OCI-LY3 (cell line): ENCODE data around the gene SLC2A13.

Experiments used
- H2AFZ ChIP-seq: fragments of 200-600, 300-600 bp; shearing (Covaris generic); 2 replicates; pipeline ENCODE4 v1.6.0; 2014; ENCODE audit warnings: antibody characterized with exemption, low read depth, low read length
- H3K27ac ChIP-seq: fragments of 200-600, 300-600 bp; sonication (generic); 2 replicates; pipeline ENCODE4 v1.5.1; 2014; ENCODE audit warnings: mild to moderate bottlenecking, low read length, moderate library complexity, mixed read lengths
- H3K27me3 ChIP-seq: fragments of 200-600, 300-600 bp; sonication (generic); 2 replicates; pipeline ENCODE4 v1.6.1; 2014; ENCODE audit warnings: low read depth, low read length, mixed read lengths
- H3K36me3 ChIP-seq: fragments of 200-600, 300-600 bp; sonication (generic); replicated peaks from 2 replicates; pipeline ENCODE3; 2014; ENCODE audit warnings: low read depth, low read length, mixed read lengths
- H3K4me1 ChIP-seq: fragments of 300-600, 200-600 bp; sonication (generic); 2 replicates; pipeline ENCODE4 v1.6.1; 2014; ENCODE audit warnings: low read length, mixed read lengths
- H3K4me2 ChIP-seq: fragments of 200-600, 300-600 bp; sonication (generic); 2 replicates; pipeline ENCODE4 v1.6.1; 2014; ENCODE audit warnings: low read length, mixed read lengths
- H3K4me3 ChIP-seq: fragments of 300-600, 200-600 bp; sonication (generic); 2 replicates; pipeline ENCODE4 v1.5.1; 2014; ENCODE audit warnings: antibody characterized with exemption, mild to moderate bottlenecking, low read length, moderate library complexity
- H3K79me2 ChIP-seq: fragments of 300-600, 200-600 bp; shearing (Covaris generic); 2 replicates; pipeline ENCODE4 v1.6.1; 2014; ENCODE audit warnings: mild to moderate bottlenecking, low read length, mixed read lengths
- H3K9ac ChIP-seq: fragments of 300-600, 200-600 bp; shearing (Covaris generic); 2 replicates; pipeline ENCODE4 v1.6.0; 2014; ENCODE audit warnings: mild to moderate bottlenecking, low read length, moderate library complexity
- H3K9me3 ChIP-seq: fragments of 200-600, 300-600 bp; shearing (Covaris generic); 2 replicates; pipeline ENCODE4 v1.6.1; 2014; ENCODE audit warnings: low read length, mixed read lengths; ENCODE audit not compliant: insufficient read depth
- H4K20me1 ChIP-seq: fragments of 200-600, 300-600 bp; sonication (generic); 2 replicates; pipeline ENCODE4 v1.6.1; 2016; ENCODE audit warnings: low read length, mixed read lengths; ENCODE audit not compliant: insufficient read depth
- EZH2phosphoT487 ChIP-seq: fragments of 200-600 bp; shearing (Covaris generic); IDR thresholded peaks from 2 replicates; pipeline ENCODE4 v1.6.1; 2018; ENCODE audit warnings: antibody characterized with exemption, mixed run types, low read depth
- TF ChIP-seq, protein P1 (sequence below): fragments of 200-600, 300-600 bp; sonication (generic); IDR thresholded peaks from 2 replicates; pipeline ENCODE4 v1.5.1; 2014; ENCODE audit warnings: antibody characterized with exemption, low read length, low read depth

SLC2A13 gene

DNA sequence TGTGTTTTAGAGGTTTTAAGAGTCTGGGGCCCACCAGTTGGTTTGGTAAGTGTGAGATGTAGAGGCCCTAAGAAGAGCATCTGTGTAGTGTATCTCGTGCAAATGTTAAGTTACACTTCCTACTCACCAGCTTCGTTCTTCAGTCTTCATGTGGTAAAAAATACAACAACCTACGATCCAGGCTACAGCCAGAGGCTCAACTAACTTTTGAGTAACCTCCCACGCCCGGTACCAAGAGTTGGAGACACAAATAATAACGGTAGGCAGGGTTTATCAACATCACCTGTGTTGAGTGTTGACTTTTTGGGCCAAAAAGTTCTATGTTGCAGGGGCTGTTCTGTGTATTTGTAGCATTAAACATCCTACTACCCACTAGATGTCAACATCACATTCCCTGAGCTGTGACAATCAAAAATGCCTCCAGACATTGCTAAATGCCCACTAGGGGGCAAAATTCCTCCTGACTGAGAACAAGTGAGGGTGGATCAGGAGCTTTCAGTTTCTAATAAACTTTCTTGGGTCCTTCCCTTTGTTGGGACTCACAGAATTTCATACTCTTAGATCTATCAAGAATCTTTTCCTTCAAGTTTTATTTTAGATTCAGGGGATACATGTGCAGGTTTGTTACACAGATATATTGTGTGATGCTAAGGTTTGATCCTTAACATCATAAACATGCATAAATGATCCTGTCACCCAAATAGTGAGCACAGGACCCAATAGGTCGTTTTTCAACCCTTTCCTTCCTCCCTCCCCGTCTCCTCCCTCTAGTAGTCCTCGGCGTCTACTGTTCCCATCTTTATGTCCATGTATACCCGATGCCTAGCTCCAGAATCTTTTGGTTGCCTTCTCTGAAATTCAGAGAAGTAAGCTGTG, 94.7 kb downstream of the SLC2A13 start:
- H3K9ac ChIP-seq: peak overlapping the region; percentile 34
- peak overlapping the region; percentile 48; the same call in 1 of the 2 replicates for H2AFZ ChIP-seq
- no peaks in the 10 kb centered on the region for H3K79me2 ChIP-seq
- peak overlapping the region; percentile 84 for H3K4me2 ChIP-seq
- no peaks in the 10 kb centered on the region for H3K27me3 ChIP-seq
- peak overlapping the region; percentile 15 for H3K27ac ChIP-seq
- H3K4me1 ChIP-seq: peaks cover 36% of the 10 kb centered on the region
- no peaks in the 10 kb centered on the region for H4K20me1 ChIP-seq
- no peaks in the 10 kb centered on the region for H3K9me3 ChIP-seq
- H3K4me3 ChIP-seq: peak overlapping the region; percentile 64
- no peaks in the 10 kb centered on the region for H3K36me3 ChIP-seq
- TF ChIP-seq EZH2phosphoT487: no peak
- TF ChIP-seq, protein P1, sequence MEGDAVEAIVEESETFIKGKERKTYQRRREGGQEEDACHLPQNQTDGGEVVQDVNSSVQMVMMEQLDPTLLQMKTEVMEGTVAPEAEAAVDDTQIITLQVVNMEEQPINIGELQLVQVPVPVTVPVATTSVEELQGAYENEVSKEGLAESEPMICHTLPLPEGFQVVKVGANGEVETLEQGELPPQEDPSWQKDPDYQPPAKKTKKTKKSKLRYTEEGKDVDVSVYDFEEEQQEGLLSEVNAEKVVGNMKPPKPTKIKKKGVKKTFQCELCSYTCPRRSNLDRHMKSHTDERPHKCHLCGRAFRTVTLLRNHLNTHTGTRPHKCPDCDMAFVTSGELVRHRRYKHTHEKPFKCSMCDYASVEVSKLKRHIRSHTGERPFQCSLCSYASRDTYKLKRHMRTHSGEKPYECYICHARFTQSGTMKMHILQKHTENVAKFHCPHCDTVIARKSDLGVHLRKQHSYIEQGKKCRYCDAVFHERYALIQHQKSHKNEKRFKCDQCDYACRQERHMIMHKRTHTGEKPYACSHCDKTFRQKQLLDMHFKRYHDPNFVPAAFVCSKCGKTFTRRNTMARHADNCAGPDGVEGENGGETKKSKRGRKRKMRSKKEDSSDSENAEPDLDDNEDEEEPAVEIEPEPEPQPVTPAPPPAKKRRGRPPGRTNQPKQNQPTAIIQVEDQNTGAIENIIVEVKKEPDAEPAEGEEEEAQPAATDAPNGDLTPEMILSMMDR: peak; percentile 90

- Histone ChIP-seq H3K27me3 (no peaks in the 10 kb centered on the region), H3K9ac (no peak overlapping the region), H3K4me2 (no peak overlapping the region), H3K79me2 (no peaks in the 10 kb centered on the region), H3K36me3 (peaks cover 8% of the 10 kb centered on the region), H3K27ac (no peak overlapping the region), H2AFZ (no peak overlapping the region), H4K20me1 (no peaks in the 10 kb centered on the region; the same call in 1 of the 2 replicates), H3K4me1 (peaks cover 7% of the 10 kb centered on the region), H3K9me3 (0 out of 2 replicates have a peak, but pooled peaks cover 7% of the 10 kb centered on the region), H3K4me3 (no peak overlapping the region)
- TF ChIP-seq EZH2phosphoT487: no peak
- TF ChIP-seq, protein P1: no peak
Measured at GRCh38 chr12:40002178-40003169, 103.4 kb downstream of the SLC2A13 start.

GRCh38 chr12:40001406-40001805, 104.5 kb downstream of the SLC2A13 start:
- H3K36me3 ChIP-seq: peaks cover 8% of the 10 kb centered on the region
- no peaks in the 10 kb centered on the region for H3K27me3 ChIP-seq
- TF ChIP-seq EZH2phosphoT487: no peak
- TF ChIP-seq, protein P1: no peak
- peaks cover 7% of the 10 kb centered on the region for H3K4me1 ChIP-seq
- no peak overlapping the region for H3K4me3 ChIP-seq
- 0 out of 2 replicates have a peak, but pooled peaks cover 7% of the 10 kb centered on the region for H3K9me3 ChIP-seq
- no peaks in the 10 kb centered on the region; the same call in 1 of the 2 replicates for H4K20me1 ChIP-seq
- H3K9ac ChIP-seq: no peak overlapping the region
- H3K27ac ChIP-seq: no peak overlapping the region
- H3K79me2 ChIP-seq: no peaks in the 10 kb centered on the region
- no peak overlapping the region for H2AFZ ChIP-seq
- no peak overlapping the region for H3K4me2 ChIP-seq
